HG02981 (cell line): ENCODE results near the gene SBNO2.

Experiments used
- ATAC-seq: cut with Tn5 transposase; IDR thresholded peaks from one replicate; pipeline ENCODE4 v1.9.1; 2021; ENCODE audit warnings: mild to moderate bottlenecking, moderate library complexity; ENCODE audit not compliant: unreplicated experiment

Gene SBNO2

DNA sequence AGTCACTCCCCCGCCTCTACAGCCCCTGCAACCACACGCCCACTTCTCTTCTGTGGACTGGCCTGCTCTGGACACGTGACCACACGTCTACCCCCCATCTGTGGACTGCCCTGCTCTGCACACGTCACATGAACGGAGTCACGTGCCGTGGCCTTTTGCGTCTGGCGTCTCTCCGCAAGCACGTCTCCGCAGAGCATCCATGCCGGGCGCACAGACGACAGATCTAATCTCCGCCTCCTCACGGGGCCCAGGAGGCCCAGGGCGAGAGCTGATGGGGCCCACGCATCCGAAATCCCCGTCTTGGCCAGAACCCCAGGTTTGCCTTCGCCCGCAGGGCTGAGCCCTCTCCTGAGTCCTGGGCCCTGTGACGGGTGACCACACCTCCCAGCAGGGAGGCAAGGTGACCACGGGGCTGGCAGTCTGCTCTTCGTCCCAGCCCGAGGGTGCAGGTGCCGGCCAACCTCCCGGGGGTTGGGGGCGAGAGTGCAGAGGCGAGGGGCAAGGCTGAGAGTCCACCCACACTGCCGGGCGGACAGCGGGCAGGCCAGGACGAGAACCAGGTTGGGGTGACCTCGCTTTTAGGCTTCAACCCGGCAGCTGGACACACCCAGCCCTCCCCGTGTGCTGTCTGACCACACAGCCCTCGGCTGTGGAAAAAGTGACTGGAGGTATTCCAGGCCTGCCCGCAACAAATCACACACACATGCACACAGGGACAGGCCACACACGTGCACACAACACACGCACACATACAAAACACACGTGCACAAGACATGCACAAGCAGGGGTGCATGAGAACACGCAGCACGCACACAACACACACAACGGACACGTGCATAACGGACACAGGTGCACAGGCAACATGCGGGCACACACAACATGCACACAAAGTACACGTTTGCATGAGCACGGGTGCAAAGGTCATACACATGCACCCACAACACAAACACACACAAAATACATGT is 3.9 kb downstream of the SBNO2 start:
- ATAC-seq, result no peak

DNA sequence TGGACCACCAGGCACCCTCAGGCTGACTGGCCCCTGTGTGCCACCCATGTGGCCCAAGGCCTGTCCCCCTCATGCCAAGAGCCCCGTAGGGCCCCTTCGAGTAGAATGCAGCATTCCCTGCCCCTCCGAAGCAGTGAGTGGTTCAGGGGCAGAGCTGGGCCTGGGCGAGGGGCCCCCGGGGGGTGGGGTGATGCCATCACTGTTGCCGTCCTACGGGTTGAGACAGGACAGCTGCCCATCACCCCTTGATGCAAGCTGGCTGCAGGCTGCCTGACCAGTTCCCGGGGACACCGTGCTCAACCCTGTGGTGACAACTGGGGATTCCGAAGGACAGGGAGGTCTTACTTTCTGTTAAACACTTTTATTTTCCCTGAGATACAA is 4.7 kb downstream of the SBNO2 start:
- no peak for ATAC-seq

DNA sequence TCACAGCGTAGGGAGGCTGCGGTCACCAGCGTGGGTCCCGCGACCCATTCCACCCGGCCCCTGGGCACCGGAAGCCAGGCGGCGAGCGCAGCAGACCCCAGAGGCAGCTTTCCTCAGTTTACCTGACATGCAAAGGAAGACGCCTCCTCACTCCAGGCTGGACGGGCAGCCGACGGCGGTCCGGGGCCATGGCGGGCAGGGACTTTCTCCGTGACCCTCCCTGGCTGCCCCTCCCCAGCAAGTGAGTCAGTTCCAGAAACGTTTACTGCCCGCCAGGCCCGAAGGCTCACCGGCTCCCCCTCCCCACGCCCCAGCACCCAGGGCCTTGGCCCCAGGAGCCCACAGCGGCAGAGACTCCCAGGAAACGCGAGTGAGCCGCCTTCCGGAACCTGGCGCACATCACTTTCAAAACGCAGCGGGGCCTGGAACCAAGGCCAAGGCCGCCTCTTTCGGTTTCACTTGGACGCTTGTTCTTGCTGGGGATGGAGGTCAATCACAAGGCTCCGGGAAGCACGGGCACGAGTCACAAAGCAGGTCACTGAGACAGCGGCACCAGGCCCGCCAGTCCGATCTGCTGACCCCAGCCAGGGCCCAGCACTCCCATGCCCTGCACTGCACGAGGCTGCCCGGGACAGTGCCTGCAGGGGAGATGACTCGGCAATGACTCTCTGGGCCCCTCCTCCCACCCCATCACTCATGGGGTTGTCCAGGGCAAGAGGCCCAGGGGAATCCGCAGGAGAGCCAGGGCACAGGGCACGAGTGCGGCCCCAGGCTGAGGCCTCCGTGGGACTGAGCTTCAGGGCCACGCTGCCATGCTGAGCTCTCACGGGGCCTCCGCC is 5.3 kb downstream of the SBNO2 start:
- no peak for ATAC-seq

DNA sequence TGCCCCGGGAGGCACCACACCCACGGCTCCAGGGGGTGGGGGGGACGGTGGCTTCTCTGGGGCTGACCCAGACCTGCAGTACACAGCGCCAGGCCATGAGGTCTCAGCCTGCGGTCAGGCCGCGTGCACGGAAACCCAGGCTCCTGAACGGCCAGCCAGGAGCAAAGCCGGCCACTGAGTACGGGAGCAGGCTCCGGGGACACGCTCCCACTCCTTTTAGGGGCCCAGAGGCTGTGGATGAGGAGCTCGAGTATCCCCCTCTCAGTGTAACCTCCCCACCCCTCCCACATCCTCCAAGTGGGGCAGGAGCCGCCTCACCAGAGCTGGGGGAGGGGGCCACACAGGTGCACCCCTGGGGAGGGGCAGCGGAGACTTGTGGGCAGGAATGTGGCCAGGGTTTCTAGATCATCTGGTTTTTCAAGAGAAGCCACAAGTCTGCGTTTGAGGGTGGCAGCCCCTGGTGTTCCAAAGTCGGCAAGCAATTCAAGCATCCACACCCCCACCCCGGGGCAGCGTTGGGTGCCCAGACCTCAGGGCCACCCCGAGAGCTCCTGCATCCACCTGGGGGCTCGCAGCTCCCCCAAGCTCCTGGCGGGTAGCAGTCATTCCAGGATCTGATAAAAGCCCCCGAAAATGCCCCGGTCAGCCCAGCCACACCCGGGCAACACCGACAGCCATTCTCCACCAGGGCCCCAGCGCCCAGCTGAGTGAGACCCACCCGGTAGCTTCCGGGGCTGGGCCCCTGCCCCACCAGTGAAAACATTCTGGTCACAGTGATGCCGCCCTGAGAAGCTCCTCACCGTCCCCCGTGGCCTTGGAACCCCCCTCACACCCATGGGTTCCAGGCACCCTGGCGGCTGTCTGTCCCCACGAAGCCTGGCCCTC is 6.1 kb downstream of the SBNO2 start:
- no peak for ATAC-seq

DNA sequence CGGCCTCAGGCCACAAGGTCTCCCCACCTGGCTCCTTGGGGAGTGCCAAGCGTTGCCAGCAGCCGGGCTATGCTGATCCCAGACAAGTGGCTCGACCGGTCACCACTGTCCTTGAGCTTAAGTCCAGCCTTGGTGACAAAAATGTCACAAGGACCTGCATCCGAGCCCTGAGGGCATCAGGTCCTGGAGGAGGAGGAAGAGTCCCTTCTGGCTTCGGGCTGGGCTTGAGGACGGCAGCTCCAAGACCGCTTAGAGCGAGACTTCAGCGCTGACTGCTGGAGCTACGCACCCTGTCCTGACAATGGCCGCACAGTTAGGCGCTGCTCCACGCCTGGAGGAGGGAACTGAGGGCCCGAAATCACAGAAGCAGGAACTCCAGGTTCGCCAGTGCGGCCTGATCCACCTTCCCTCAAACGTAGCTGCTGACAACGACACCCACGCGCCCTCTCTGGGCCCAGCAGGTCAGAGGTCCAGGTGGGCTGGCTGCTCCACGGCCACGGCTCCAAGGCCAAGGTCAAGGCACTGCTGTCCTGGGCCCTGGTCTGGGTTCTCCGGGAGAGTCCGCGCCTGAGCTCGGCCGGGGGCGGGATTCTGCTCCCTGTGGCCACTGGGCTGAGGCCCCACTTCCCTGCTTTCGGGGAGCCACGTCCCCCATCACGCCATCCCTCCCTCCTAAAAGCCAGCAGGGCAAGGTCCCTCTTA is 7.0 kb downstream of the SBNO2 start:
- ATAC-seq, result no peak

DNA sequence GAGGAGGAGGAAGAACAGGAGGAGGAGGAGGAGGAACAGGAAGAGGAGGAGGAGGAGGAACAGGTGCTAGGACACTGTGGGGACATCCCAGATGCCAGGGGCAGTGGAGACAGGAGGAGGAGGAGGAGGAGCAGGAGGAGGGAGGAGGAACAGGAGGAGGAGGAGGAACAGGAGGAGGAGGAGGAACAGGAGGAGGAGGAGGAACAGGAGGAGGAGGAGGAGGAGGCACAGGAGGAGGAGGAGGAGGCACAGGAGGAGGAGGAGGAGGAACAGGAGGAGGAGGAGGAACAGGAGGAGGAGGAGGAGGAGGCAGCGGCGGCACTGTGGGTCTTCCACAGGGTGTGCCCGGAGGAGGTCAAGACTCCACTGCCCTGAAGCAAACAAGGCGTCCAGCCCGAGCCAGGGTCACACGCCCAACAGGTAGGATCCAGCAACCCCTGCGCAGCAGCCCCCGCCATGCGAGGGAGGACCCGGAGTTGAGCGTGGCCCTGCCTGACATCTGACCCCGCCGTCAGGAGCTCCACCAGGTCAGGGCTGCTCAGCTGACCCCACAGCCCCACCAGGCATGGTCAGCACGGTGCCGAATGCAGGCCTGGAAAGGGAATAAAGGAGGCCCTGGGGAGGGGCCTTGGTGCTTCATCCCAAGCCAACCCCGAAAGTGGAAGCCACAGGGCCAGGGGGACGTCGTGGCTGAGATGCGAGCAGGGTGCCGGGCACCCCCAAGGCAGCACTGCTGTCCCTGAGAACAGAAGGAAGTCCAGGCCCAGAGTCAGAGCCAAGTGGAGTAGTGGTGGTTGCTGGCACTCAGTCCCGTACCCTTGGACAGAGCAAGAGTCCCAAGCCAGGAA is 9.2 kb downstream of the SBNO2 start:
- ATAC-seq, result no peak

DNA sequence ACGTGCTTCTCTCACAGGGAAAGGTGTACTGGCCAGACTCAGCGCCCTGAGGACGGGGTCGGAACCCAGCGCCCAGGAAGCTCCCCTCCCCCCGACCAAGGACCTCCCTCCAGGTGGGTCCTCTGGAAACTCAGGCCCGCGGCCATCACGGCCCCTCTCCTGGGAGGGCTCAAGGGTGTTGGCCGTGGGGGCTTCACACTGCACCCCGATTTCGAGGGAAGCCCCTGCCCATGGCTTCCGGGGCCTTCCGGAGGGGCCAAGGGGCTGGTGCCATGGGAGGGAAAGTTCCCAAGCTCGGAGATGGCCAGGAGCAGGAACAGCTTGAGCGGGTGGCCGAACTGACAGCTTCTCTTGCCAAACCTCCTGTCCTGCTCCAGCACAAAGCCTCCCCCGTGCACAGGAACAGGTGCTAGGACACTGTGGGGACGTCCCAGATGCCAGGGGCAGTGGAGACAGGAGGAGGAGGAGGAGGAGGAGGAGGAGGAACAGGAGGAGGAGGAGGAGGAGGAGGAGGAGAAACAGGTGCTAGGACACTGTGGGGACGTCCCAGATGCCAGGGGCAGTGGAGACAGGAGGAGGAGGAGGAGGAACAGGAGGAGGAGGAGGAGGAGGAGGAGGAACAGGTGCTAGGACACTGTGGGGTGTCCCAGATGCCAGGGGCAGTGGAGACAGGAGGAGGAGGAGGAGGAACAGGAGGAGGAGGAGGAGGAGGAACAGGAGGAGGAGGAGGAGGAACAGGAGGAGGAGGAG is 10.0 kb downstream of the SBNO2 start:
- ATAC-seq, result no peak

DNA sequence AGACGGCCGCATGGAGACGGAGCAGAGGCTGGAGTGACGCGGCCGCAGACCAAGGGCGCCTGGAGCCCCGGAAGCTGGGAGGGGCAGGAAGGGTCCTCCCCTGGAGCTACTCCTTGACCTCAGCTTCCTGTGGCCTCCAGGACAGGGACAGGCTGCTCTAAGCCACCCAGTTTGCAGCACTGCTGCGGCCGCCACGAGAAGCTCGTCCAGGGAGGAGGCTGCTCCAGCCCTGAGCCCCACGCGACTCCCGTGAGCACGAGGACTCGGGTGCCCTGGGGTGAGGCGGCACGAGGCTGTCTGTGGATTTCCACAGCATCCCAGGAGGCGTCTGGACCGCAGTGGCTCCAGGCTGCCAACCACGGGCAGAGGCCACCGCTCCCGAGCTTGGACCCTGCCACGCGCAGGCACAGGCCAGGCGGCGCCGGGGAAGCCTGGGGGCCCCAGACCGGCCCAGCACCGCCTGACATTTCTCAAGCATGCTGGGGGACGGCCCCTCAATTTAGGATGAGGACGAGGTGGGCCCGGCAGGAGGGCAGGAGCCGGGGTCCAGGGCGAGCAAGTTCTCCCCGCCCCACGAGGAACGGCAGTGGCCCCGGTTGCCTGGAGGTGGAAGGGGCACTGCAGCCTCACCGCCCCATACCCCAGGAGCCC is 10.7 kb downstream of the SBNO2 start:
- ATAC-seq, result no peak

DNA sequence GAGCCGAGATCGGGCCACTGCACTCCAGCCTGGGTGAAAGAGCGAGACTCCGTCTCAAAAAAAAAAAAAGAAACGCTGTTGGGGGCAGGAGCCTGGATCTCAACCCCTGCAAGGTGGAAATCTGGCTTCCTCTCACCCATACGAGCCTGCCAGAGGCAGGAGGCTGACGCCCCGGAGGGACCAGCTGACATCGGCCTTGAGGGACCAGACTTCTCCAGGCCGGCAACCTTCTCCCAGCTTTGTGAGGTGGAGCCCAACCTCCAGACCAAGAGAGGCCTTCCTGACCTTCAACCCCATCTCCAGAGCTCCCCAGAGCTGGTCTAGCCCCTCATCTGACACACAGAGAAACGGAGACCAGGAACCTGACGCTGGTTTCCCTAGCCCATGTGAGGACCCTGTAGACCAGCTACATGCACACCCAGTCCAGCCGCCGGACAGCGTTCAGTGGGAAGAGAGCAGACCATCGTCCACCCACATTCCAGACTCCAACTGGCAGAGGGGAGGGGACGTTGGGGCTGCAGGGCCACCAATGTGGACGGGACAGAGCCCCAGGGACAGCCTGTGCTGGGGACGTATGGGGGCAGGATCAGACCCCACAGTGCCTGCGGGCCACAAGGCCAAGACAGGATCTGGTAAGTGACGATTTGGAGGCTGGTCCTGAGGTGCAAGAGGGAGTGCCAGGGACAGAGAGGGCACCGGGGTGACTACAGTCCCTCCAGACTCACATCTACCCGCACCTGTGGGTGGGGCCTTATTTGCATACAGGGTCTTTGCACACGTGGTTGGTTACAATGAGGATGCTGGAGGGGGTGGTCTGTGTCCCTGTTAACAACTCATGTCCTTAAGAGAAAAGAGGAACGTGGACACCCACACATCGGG is 11.4 kb downstream of the SBNO2 start:
- no peak for ATAC-seq

DNA sequence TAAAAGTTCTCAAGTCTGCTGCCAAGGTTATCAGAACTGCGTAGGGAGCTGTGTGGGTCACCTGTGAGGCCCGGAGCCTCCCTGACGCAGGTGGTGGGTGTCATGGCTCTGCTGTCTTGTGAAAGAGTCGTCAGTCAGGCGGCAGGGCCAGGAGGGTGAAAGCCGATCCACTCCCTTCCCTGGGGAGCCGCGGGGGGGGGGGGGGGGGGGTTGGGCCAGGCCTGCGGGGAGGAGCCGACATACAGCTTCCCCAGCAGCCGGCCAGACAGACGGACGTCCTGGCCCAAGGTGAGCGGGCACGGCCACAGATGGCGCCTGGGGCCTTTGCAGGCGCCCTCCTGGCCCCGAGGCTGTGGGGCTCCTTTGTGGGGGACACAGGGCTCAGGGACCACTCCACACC is 12.4 kb downstream of the SBNO2 start:
- ATAC-seq, result no peak

DNA sequence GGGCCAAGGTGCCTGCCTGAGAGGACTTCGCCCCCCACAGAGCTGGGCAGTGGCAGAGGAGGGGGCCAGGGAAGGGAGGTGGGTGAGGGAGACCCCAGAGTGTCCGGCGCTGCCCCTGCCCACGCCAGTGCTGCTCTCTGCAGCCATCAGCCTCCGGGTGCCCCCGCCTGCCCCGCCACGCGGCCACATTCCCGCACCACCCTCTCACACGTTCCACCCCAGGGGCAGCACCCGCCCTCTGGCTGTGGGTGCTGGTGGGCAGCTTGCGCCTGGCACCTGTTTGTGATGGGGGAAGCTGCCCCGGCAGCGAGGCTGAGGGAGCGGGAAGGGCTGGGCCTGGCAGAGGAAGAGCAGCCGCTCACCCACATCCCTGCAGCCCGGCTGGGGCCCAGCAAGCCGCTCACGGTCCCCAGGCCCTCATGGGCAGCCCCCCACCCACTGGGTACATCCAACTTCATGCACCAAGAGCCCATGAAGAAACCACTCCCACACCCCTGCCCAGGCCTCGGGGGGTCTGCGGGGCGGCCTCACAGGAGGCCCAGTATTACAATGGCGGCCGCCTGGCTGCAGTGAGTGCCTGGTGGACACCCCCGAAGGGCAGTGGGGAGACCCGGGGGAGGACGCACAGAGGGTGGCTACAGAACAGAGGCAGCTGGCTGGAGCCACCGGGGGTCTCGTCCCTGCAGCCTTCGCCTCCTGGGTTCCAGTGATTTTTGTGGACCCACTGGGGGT is 14.0 kb downstream of the SBNO2 start:
- no peak for ATAC-seq

DNA sequence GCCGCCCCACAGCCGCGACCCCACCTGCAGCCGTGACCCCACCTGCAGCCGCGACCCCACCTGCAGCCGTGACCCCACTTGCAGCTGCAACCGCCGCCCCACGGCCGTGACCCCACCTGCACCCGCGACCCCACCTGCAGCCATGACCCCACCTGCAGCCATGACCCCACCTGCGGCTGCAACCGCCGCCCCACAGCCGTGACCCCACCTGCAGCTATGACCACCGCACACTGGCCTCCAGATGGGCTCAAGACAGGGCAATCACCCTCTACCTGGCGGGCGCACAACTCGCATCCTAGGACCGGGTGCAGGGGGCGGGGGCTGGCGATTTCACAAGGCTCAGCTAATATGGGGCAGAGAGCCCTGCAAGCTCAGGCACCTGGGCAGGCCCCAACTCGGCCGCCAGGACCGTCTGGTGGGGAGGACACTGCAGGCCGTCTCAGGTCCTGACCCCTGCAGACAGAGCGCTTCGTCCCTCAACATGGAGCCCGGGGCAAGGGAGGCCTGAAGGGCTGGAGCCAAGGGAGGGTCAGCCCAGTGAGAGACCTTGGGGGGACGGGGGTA is 15.1 kb downstream of the SBNO2 start:
- ATAC-seq, result no peak

DNA sequence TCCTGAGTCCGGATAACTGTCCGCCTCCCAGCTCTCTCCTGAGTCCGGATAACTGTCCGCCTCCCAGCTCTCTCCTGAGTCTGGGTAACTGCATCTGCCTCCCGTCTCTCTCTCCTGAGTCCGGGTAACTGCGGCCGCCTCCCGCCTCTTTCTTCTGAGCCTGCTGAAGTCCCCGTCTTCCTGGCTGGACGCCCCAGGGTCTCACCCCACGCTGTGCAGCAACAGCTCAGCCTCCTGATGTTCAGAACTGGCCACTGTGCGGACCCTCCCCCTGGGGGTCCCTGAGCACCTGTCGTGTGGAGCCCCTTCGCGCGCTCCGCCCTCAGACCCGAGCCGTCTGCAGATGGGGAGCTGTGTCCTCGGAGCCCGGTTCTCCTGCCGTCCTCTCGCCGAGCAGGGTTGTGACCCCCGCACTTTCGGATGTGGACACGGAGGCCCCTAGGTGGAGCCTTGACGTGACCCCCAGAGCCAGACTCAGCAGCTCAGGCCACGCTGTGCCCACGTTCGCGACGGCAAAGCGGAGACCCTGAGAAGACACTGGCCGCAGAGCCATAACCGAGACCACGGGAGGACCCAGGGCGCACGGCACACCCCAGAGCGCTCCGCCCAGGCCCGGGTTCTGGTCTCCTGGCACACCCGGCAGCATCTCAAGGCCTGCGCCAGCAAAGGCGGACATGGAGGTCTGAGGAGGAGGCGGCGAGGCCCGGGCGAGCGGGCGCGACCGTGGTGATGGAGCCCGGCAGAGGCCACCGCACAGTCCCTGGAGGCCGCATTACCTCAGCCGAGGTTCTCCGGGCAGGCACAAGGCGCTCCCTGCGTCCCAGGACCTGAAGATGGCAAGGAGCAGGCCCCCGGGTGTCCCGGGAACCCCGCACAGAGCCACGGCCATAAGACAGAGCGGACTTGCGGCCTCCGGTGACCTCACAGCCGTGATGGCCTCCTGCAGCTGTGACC is 15.9 kb downstream of the SBNO2 start:
- ATAC-seq, result no peak

DNA sequence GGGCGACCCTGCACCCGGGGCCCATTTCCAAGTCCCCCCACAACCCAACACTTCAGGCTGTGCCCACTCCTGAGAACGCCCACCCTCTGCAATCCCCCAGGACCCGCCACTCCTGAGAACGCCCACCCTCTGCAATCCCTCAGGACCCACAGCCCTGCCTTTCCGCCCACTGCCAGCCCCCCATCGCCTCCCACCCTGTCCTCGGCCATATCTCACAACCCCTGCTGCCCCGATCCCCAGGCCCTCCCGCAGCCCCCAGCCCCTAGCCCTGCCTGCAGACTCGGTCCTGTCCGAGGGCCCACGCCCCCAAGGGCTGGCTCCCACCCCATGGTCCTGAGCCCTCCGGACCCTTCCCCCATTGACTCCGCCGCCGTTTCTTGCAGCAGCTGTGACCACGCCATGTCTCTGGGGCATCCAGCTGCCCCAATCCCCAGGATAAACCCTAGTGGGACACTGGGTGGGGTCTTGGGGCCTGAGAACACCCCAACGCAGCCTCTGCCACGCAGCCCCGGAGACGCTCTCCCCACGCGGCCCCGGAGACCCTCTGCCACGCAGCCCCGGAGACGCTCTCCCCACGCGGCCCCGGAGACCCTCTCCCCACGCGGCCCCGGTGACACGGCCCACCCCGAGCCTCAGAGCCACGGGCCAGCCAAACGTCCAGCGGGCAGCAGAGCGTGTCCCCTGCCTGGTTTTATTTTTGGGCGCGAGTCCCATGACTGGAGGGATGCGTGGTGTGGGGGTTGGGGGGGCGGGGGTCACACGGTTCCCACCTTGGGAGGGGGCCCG is 17.0 kb downstream of the SBNO2 start:
- no peak for ATAC-seq
